Mammary epithelial cell (primary cell): ENCODE data around the gene SYP.
A peak's percentile ranks its signal among the peaks of the same experiment; 100 is the strongest.

ENCODE experiments used
- EZH2 ChIP-seq: IDR thresholded peaks from 2 replicates; pipeline ENCODE4 v1.6.1; 2012; ENCODE audit warnings: low read length, inconsistent platforms, borderline replicate concordance
- TF ChIP-seq, protein P1 (sequence below), 2 donors: IDR thresholded peaks in 1 of 2; conservative IDR thresholded peaks in 1 of 2; 2 replicates each; pipeline ENCODE4 v1.5.1; 2011 to 2012; ENCODE audit warnings: inconsistent platforms in 2 of 2, low read length in 2 of 2, mild to moderate bottlenecking in 2 of 2, control low read depth in 1 of 2, low read depth in 1 of 2; ENCODE audit not compliant: insufficient read depth in 1 of 2; ENCODE audit errors: extremely low read depth in 1 of 2

GRCh38 chrX:49155900-49156837 lies 43.8 kb downstream of the SYP start:
- TF ChIP-seq, protein P1, sequence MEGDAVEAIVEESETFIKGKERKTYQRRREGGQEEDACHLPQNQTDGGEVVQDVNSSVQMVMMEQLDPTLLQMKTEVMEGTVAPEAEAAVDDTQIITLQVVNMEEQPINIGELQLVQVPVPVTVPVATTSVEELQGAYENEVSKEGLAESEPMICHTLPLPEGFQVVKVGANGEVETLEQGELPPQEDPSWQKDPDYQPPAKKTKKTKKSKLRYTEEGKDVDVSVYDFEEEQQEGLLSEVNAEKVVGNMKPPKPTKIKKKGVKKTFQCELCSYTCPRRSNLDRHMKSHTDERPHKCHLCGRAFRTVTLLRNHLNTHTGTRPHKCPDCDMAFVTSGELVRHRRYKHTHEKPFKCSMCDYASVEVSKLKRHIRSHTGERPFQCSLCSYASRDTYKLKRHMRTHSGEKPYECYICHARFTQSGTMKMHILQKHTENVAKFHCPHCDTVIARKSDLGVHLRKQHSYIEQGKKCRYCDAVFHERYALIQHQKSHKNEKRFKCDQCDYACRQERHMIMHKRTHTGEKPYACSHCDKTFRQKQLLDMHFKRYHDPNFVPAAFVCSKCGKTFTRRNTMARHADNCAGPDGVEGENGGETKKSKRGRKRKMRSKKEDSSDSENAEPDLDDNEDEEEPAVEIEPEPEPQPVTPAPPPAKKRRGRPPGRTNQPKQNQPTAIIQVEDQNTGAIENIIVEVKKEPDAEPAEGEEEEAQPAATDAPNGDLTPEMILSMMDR (conservative IDR thresholded peaks at IDR 0.05 in 1 of 2, IDR thresholded peaks at IDR 0.05 in 1 of 2; ENCODE audit: extremely low read depth in 1 of 2, insufficient read depth in 1 of 2, low read depth in 1 of 2, low read length in 2 of 2): peak; percentile 39 to 69
- no peak for TF ChIP-seq EZH2
